Activated naive CD8-positive, alpha-beta T cell treated with anti-CD3 and anti-CD28 coated beads, Interleukin-2, amount 50 U/mL, for 24 hours (primary cell): Measurements from ENCODE around the gene COL6A1.
"Not testable (repeated sequence)": the region's sequence is repeated elsewhere in the genome, so short reads cannot be mapped to it uniquely, and the experiment has no call there.

Experiments
- ATAC-seq: fragments of 150-1000 bp; cut with Tn5 transposase; one replicate; pipeline ENCODE4 v1.10.0; 2021
- DNase-seq: peaks from one replicate; pipeline ENCODE4 v3.0.0; 2021
- H3K27ac Mint-ChIP-seq: one replicate; pipeline ENCODE4 v1.8.0; 2021; ENCODE audit warnings: mild to moderate bottlenecking, mixed read lengths
- H3K27me3 Mint-ChIP-seq: one replicate; pipeline ENCODE4 v1.8.0; 2021; ENCODE audit warnings: mixed read lengths
- H3K36me3 Mint-ChIP-seq: one replicate; pipeline ENCODE4 v1.8.0; 2021; ENCODE audit warnings: low read depth, mixed read lengths
- H3K4me1 Mint-ChIP-seq: one replicate; pipeline ENCODE4 v1.8.0; 2021; ENCODE audit warnings: mixed read lengths
- H3K4me3 Mint-ChIP-seq: one replicate; pipeline ENCODE4 v1.8.0; 2021; ENCODE audit warnings: mild to moderate bottlenecking, moderate library complexity, mixed read lengths
- H3K9me3 Mint-ChIP-seq: one replicate; pipeline ENCODE4 v1.8.0; 2021; ENCODE audit warnings: mixed read lengths

COL6A1 gene

GRCh38 chr21:45970674-45971615 lies 10.6 kb upstream of the COL6A1 start:
- peaks cover 22% of the 10 kb centered on the region for H3K4me1 Mint-ChIP-seq

GRCh38 chr21:45971616-45972352 lies 9.8 kb upstream of the COL6A1 start:
- no peaks in the 10 kb centered on the region for H3K9me3 Mint-ChIP-seq
- no peak overlapping the region for H3K4me3 Mint-ChIP-seq
- peaks cover 13% of the 10 kb centered on the region for H3K27me3 Mint-ChIP-seq
- H3K36me3 Mint-ChIP-seq = no peaks in the 10 kb centered on the region
- DNase-seq (no peak), ATAC-seq (no peak)
- H3K4me1 Mint-ChIP-seq = peaks cover 26% of the 10 kb centered on the region
- no peak overlapping the region for H3K27ac Mint-ChIP-seq

More at GRCh38 chr21:45970674-45971615, 10.6 kb upstream of the COL6A1 start:
- Mint-ChIP-seq H3K27me3 (peaks cover 11% of the 10 kb centered on the region), H3K9me3 (no peaks in the 10 kb centered on the region), H3K27ac (no peak overlapping the region), H3K36me3 (no peaks in the 10 kb centered on the region), H3K4me3 (no peak overlapping the region)
- ATAC-seq (peak; percentile 64), DNase-seq (peak; percentile 75)

GRCh38 chr21:45972353-45972715 lies 9.2 kb upstream of the COL6A1 start:
- no peaks in the 10 kb centered on the region for H3K36me3 Mint-ChIP-seq
- peaks cover 13% of the 10 kb centered on the region for H3K27me3 Mint-ChIP-seq
- H3K4me1 Mint-ChIP-seq = peaks cover 26% of the 10 kb centered on the region
- H3K27ac Mint-ChIP-seq = no peak overlapping the region
- DNase-seq (no peak), ATAC-seq (no peak)
- no peaks in the 10 kb centered on the region for H3K9me3 Mint-ChIP-seq
- no peak overlapping the region for H3K4me3 Mint-ChIP-seq

- H3K36me3 Mint-ChIP-seq = no peaks in the 10 kb centered on the region
- peaks cover 13% of the 10 kb centered on the region for H3K27me3 Mint-ChIP-seq
- no peak for DNase-seq
- H3K4me1 Mint-ChIP-seq = peaks cover 26% of the 10 kb centered on the region
- no peak for ATAC-seq
- no peaks in the 10 kb centered on the region for H3K9me3 Mint-ChIP-seq
- H3K4me3 Mint-ChIP-seq = no peak overlapping the region
- H3K27ac Mint-ChIP-seq = no peak overlapping the region
These were observed 8.7 kb upstream of the COL6A1 start for GRCh38 chr21:45972716-45973474.

GRCh38 chr21:45973475-45974072 lies 8.0 kb upstream of the COL6A1 start:
- Mint-ChIP-seq H3K27ac (peak overlapping the region; percentile 82), H3K9me3 (no peaks in the 10 kb centered on the region)

GRCh38 chr21:45974073-45975019 lies 7.2 kb upstream of the COL6A1 start:
- Mint-ChIP-seq H3K4me3 (peak overlapping the region; percentile 78), H3K27ac (peak overlapping the region; percentile 82), H3K9me3 (no peaks in the 10 kb centered on the region), H3K27me3 (peaks cover 13% of the 10 kb centered on the region), H3K4me1 (peaks cover 36% of the 10 kb centered on the region), H3K36me3 (no peaks in the 10 kb centered on the region)
- DNase-seq = no peak
- peak; percentile 20 for ATAC-seq

More at GRCh38 chr21:45973475-45974072, 8.0 kb upstream of the COL6A1 start:
- H3K4me1 Mint-ChIP-seq = peaks cover 30% of the 10 kb centered on the region
- ATAC-seq (peak; percentile 77), DNase-seq (peak; percentile 87)
- H3K4me3 Mint-ChIP-seq = peak overlapping the region; percentile 78
- H3K36me3 Mint-ChIP-seq = no peaks in the 10 kb centered on the region
- H3K27me3 Mint-ChIP-seq = peaks cover 13% of the 10 kb centered on the region

GRCh38 chr21:45975020-45975666 lies 6.4 kb upstream of the COL6A1 start:
- Mint-ChIP-seq H3K27ac (peak overlapping the region; percentile 31), H3K36me3 (no peaks in the 10 kb centered on the region), H3K4me1 (peaks cover 40% of the 10 kb centered on the region)

GRCh38 chr21:45975667-45976409 lies 5.7 kb upstream of the COL6A1 start:
- peak overlapping the region; percentile 31 for H3K27ac Mint-ChIP-seq
- ATAC-seq, DNase-seq, H3K4me3 Mint-ChIP-seq, H3K36me3 Mint-ChIP-seq, H3K9me3 Mint-ChIP-seq: not testable (repeated sequence)
- peaks cover 40% of the 10 kb centered on the region for H3K4me1 Mint-ChIP-seq
- peaks cover 15% of the 10 kb centered on the region for H3K27me3 Mint-ChIP-seq

More at GRCh38 chr21:45975020-45975666, 6.4 kb upstream of the COL6A1 start:
- Mint-ChIP-seq H3K27me3 (peaks cover 15% of the 10 kb centered on the region), H3K4me3 (no peak overlapping the region), H3K9me3 (no peaks in the 10 kb centered on the region)
- no peak for DNase-seq
- ATAC-seq = no peak

GRCh38 chr21:45976701-45977311 lies 4.8 kb upstream of the COL6A1 start:
- peaks cover 40% of the 10 kb centered on the region for H3K4me1 Mint-ChIP-seq
- H3K27ac Mint-ChIP-seq = no peak overlapping the region
- peaks cover 15% of the 10 kb centered on the region for H3K27me3 Mint-ChIP-seq
- no peak for DNase-seq
- no peak overlapping the region for H3K4me3 Mint-ChIP-seq
- no peaks in the 10 kb centered on the region for H3K9me3 Mint-ChIP-seq
- no peak for ATAC-seq
- H3K36me3 Mint-ChIP-seq = no peaks in the 10 kb centered on the region

GRCh38 chr21:45977396-45977795 lies 4.2 kb upstream of the COL6A1 start:
- ATAC-seq (no peak), DNase-seq (no peak)
- Mint-ChIP-seq H3K36me3 (no peaks in the 10 kb centered on the region), H3K27ac (no peak overlapping the region), H3K9me3 (no peaks in the 10 kb centered on the region), H3K27me3 (peaks cover 15% of the 10 kb centered on the region), H3K4me1 (peaks cover 40% of the 10 kb centered on the region), H3K4me3 (no peak overlapping the region)

- no peak overlapping the region for H3K27ac Mint-ChIP-seq
- peak; percentile 54 for ATAC-seq
- no peaks in the 10 kb centered on the region for H3K9me3 Mint-ChIP-seq
- no peak overlapping the region for H3K4me3 Mint-ChIP-seq
- peaks cover 32% of the 10 kb centered on the region for H3K4me1 Mint-ChIP-seq
- no peak for DNase-seq
- H3K27me3 Mint-ChIP-seq = peaks cover 14% of the 10 kb centered on the region
- H3K36me3 Mint-ChIP-seq = no peaks in the 10 kb centered on the region
These were observed 2.4 kb upstream of the COL6A1 start for GRCh38 chr21:45979141-45979631.

- peaks cover 15% of the 10 kb centered on the region for H3K27me3 Mint-ChIP-seq
- peaks cover 2% of the 10 kb centered on the region for H3K36me3 Mint-ChIP-seq
- no peak overlapping the region for H3K27ac Mint-ChIP-seq
- no peak overlapping the region for H3K4me3 Mint-ChIP-seq
- peaks cover 28% of the 10 kb centered on the region for H3K4me1 Mint-ChIP-seq
- DNase-seq = no peak
- no peaks in the 10 kb centered on the region for H3K9me3 Mint-ChIP-seq
- ATAC-seq = no peak
These were observed 1.9 kb upstream of the COL6A1 start for GRCh38 chr21:45979651-45980050.
